Measurements from ENCODE around the gene RTN4RL1.

The RTN4RL1 gene

DNA sequence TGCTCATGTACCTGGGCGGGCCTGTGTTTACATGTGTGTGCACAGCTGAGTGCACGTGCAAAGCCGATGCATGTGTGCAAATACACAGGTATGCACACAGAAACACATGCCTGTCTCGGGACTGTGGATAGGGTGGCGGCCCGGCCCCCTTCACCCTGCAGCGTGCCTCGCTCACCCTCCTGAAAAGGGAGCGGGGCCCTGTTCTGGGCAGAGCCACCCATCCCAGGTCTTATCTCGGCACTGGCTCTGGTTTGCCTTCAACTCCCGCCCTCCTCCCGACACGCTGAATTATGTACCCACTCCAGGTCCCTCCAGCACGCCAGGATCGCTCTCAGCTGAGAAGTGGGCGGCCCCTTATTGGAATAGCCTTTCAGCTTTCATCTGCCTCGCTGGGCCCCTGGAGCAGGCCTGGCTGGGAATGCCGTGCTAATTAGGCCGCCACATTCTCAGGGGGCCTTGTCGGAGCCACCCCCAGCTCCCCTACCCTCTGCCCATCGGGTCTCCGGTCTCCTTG, 77.8 kb downstream of the RTN4RL1 start:
- Histone ChIP-seq H3K4me1 (ENCODE audit: control insufficient read depth, insufficient read depth, low read length) (no peaks in the 10 kb centered on the region), H3K36me3 (ENCODE audit: control insufficient read depth in 2 of 2, insufficient read depth in 1 of 2, low read length in 2 of 2) (no peaks in the 10 kb centered on the region), H3K9me3 (ENCODE audit: control insufficient read depth, insufficient read depth, low read depth, low read length) (no peaks in the 10 kb centered on the region), H3K27ac (ENCODE audit: extremely low read depth, low read depth, low read length) (no peak overlapping the region), H3K4me3 (ENCODE audit: low read depth, low read length) (no peak overlapping the region)
- CTCF ChIA-PET, result interaction anchor here (0.5 kb wide), 1 partner anchor 78 kb away, joined by 3 read pairs; no protein-coding TSS in a partner anchor
- TF ChIP-seq ZNF549 (tag by site-specific recombination; IDR thresholded peaks at IDR 0.05), result no peak
- TF ChIP-seq ZNF24 (tag by site-specific recombination; IDR thresholded peaks at IDR 0.05), result no peak
- no peak for TF ChIP-seq RBAK (tag by site-specific recombination; IDR thresholded peaks at IDR 0.05)
- TF ChIP-seq ZNF341 (tag by site-specific recombination; IDR thresholded peaks at IDR 0.05; ENCODE audit: low read depth), result peak; percentile 79
- no peak for TF ChIP-seq ZNF324 (tag by site-specific recombination; IDR thresholded peaks at IDR 0.05)
- no peak for TF ChIP-seq SP7 (tag by site-specific recombination; IDR thresholded peaks at IDR 0.05)
- TF ChIP-seq ZIC2 (tag by site-specific recombination; IDR thresholded peaks at IDR 0.05), result peak; percentile 32; the same call in 1 of the 2 replicates
- TF ChIP-seq ZNF138 (tag by site-specific recombination; IDR thresholded peaks at IDR 0.05; ENCODE audit: borderline replicate concordance), result no peak
- no peak for TF ChIP-seq ZNF223 (tag by site-specific recombination; IDR thresholded peaks at IDR 0.05)
- no peak for TF ChIP-seq ZNF274 (IDR thresholded peaks at IDR 0.05; ENCODE audit: low read length)
- TF ChIP-seq ZNF274 (tag by site-specific recombination; IDR thresholded peaks at IDR 0.05; ENCODE audit: borderline replicate concordance), result no peak
- no peak for TF ChIP-seq ZBTB7A (tag by site-specific recombination; IDR thresholded peaks at IDR 0.05; ENCODE audit: low read depth)
- TF ChIP-seq ZBTB8A (tag by site-specific recombination; IDR thresholded peaks at IDR 0.05), result peak; percentile 81
- TF ChIP-seq ZNF169 (tag by site-specific recombination; IDR thresholded peaks at IDR 0.05), result no peak
- TF ChIP-seq ZNF214 (tag by site-specific recombination; IDR thresholded peaks at IDR 0.05; ENCODE audit: borderline replicate concordance), result no peak
- no peak for TF ChIP-seq ZNF76 (tag by site-specific recombination; IDR thresholded peaks at IDR 0.05; ENCODE audit: borderline replicate concordance, low read depth)
- TF ChIP-seq EGR2 (tag by site-specific recombination; IDR thresholded peaks at IDR 0.05; ENCODE audit: low read depth), result peak; percentile 53
- TF ChIP-seq, protein P1, sequence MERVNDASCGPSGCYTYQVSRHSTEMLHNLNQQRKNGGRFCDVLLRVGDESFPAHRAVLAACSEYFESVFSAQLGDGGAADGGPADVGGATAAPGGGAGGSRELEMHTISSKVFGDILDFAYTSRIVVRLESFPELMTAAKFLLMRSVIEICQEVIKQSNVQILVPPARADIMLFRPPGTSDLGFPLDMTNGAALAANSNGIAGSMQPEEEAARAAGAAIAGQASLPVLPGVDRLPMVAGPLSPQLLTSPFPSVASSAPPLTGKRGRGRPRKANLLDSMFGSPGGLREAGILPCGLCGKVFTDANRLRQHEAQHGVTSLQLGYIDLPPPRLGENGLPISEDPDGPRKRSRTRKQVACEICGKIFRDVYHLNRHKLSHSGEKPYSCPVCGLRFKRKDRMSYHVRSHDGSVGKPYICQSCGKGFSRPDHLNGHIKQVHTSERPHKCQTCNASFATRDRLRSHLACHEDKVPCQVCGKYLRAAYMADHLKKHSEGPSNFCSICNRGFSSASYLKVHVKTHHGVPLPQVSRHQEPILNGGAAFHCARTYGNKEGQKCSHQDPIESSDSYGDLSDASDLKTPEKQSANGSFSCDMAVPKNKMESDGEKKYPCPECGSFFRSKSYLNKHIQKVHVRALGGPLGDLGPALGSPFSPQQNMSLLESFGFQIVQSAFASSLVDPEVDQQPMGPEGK (tag by site-specific recombination; IDR thresholded peaks at IDR 0.05), result 0 out of 2 replicates have a peak, but pooled peaks have one; percentile 29
- TF ChIP-seq ZFHX2 (tag by site-specific recombination; conservative IDR thresholded peaks at IDR 0.05), result peak; percentile 40; the same call in 1 of the 2 replicates
- TF ChIP-seq SP2 (tag by site-specific recombination; IDR thresholded peaks at IDR 0.05), result peak; percentile 39
- no peak for TF ChIP-seq ZNF596 (tag by site-specific recombination; IDR thresholded peaks at IDR 0.05)
- TF ChIP-seq, protein P2, sequence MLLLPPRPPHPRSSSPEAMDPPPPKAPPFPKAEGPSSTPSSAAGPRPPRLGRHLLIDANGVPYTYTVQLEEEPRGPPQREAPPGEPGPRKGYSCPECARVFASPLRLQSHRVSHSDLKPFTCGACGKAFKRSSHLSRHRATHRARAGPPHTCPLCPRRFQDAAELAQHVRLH (tag by site-specific recombination; IDR thresholded peaks at IDR 0.05), result no peak
- TF ChIP-seq ZNF585B (tag by site-specific recombination; IDR thresholded peaks at IDR 0.05), result no peak
- TF ChIP-seq SP3 (tag by site-specific recombination; IDR thresholded peaks at IDR 0.05), result no peak
- no peak for TF ChIP-seq ZNF514 (tag by site-specific recombination; IDR thresholded peaks at IDR 0.05)
- TF ChIP-seq GLI4 (tag by site-specific recombination; IDR thresholded peaks at IDR 0.05), result no peak
- TF ChIP-seq ZFP3 (tag by site-specific recombination; IDR thresholded peaks at IDR 0.05; ENCODE audit: low read depth), result no peak
- TF ChIP-seq ZNF600 (tag by site-specific recombination; IDR thresholded peaks at IDR 0.05), result peak; percentile 46
- TF ChIP-seq, protein P3, sequence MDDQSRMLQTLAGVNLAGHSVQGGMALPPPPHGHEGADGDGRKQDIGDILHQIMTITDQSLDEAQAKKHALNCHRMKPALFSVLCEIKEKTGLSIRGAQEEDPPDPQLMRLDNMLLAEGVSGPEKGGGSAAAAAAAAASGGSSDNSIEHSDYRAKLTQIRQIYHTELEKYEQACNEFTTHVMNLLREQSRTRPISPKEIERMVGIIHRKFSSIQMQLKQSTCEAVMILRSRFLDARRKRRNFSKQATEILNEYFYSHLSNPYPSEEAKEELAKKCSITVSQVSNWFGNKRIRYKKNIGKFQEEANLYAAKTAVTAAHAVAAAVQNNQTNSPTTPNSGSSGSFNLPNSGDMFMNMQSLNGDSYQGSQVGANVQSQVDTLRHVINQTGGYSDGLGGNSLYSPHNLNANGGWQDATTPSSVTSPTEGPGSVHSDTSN (CRISPR knock-in tag; IDR thresholded peaks at IDR 0.05), result no peak
- no peak for TF ChIP-seq ZNF670 (tag by site-specific recombination; IDR thresholded peaks at IDR 0.05; ENCODE audit: low read depth)
- no peak for TF ChIP-seq ZEB2 (tag by site-specific recombination; IDR thresholded peaks at IDR 0.05)
- no peak for TF ChIP-seq MEIS1 (CRISPR knock-in tag; IDR thresholded peaks at IDR 0.05; ENCODE audit: borderline replicate concordance)
- TF ChIP-seq, protein P4, sequence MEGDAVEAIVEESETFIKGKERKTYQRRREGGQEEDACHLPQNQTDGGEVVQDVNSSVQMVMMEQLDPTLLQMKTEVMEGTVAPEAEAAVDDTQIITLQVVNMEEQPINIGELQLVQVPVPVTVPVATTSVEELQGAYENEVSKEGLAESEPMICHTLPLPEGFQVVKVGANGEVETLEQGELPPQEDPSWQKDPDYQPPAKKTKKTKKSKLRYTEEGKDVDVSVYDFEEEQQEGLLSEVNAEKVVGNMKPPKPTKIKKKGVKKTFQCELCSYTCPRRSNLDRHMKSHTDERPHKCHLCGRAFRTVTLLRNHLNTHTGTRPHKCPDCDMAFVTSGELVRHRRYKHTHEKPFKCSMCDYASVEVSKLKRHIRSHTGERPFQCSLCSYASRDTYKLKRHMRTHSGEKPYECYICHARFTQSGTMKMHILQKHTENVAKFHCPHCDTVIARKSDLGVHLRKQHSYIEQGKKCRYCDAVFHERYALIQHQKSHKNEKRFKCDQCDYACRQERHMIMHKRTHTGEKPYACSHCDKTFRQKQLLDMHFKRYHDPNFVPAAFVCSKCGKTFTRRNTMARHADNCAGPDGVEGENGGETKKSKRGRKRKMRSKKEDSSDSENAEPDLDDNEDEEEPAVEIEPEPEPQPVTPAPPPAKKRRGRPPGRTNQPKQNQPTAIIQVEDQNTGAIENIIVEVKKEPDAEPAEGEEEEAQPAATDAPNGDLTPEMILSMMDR (tag by site-specific recombination; IDR thresholded peaks at IDR 0.05), result no peak
- POLR2A ChIA-PET, result no interaction called here

All from HEK293 (cell line).